ENCODE results near the gene SLC27A1. TPM values are rescaled to one million over a fixed set of nuclear protein-coding genes. Genes with fewer than 3 reads are reported as not detected.
A peak's percentile ranks its signal among the peaks of the same experiment; 100 is the strongest.

The SLC27A1 gene
- total and polyA plus RNA-seq, 3 donors from 2014 or later = 25.9 to 105 (median 92.8) TPM

DNA sequence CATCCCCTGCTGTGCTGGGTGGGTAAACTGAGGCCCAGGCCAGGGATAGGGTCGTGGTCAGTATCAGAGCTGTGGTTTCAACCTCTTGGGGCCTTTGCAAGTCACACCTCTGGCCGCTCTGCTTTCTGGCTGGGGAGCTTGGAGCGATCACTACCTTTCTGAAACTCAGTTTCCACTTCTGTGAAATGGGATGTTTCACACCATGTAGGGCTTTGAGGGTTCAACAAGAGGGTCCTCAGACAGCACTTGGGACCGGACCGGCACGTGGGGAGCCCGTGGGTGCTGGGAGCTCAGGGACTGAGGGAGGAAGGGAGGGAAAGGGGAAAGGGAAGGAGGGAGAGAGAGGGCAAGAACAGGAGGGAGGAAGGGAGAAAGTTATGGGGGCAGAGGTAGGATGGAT is 62.2 kb downstream of the SLC27A1 start:
- Histone ChIP-seq H3K27me3 (no peaks in the 10 kb centered on the region), H3K4me1 (no peaks in the 10 kb centered on the region), H3K4me3 (no peak overlapping the region), H3K9me3 (no peaks in the 10 kb centered on the region), H3K27ac (no peak overlapping the region), H3K36me3 (ENCODE audit: low read depth, missing control alignments) (no peaks in the 10 kb centered on the region)
- DNase-seq = no peak
- TF ChIP-seq, protein P1, sequence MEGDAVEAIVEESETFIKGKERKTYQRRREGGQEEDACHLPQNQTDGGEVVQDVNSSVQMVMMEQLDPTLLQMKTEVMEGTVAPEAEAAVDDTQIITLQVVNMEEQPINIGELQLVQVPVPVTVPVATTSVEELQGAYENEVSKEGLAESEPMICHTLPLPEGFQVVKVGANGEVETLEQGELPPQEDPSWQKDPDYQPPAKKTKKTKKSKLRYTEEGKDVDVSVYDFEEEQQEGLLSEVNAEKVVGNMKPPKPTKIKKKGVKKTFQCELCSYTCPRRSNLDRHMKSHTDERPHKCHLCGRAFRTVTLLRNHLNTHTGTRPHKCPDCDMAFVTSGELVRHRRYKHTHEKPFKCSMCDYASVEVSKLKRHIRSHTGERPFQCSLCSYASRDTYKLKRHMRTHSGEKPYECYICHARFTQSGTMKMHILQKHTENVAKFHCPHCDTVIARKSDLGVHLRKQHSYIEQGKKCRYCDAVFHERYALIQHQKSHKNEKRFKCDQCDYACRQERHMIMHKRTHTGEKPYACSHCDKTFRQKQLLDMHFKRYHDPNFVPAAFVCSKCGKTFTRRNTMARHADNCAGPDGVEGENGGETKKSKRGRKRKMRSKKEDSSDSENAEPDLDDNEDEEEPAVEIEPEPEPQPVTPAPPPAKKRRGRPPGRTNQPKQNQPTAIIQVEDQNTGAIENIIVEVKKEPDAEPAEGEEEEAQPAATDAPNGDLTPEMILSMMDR (IDR thresholded peaks at IDR 0.05) = no peak
- TF ChIP-seq POLR2A (IDR thresholded peaks at IDR 0.05) = no peak
- 83 to 86% methylated on average over 4 to 7 of the region's 7 CpGs for WGBS, 2 donors
- intact Hi-C loops (cut with DNase I; ENCODE audit: low total_unique reads) = no loop called here

DNA sequence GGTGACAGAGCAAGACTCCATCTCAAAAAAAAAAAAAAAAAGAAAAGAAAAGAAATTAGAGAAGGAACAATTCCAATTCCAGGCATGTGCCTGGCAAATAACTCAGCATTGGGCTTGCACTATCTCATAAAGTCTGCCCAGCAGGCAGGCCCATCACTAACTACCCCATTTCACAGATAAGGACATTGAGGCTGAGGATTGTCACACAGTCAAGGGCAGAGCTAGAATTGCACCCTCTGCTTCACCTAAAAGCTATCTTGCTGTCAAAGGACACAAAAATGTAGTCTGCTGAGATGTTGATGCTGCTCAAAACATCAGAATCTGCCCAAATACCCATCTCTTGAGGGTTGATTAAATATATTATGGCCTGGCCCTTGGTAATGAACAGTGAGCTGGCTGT is 64.4 kb downstream of the SLC27A1 start:
- Histone ChIP-seq H3K4me3 (no peak overlapping the region), H3K4me1 (no peaks in the 10 kb centered on the region), H3K27ac (no peak overlapping the region), H3K9me3 (no peaks in the 10 kb centered on the region), H3K36me3 (ENCODE audit: low read depth, missing control alignments) (no peaks in the 10 kb centered on the region), H3K27me3 (no peaks in the 10 kb centered on the region)
- intact Hi-C loops (cut with DNase I; ENCODE audit: low total_unique reads) = no loop called here
- TF ChIP-seq POLR2A (IDR thresholded peaks at IDR 0.05) = no peak
- no peak for DNase-seq

DNA sequence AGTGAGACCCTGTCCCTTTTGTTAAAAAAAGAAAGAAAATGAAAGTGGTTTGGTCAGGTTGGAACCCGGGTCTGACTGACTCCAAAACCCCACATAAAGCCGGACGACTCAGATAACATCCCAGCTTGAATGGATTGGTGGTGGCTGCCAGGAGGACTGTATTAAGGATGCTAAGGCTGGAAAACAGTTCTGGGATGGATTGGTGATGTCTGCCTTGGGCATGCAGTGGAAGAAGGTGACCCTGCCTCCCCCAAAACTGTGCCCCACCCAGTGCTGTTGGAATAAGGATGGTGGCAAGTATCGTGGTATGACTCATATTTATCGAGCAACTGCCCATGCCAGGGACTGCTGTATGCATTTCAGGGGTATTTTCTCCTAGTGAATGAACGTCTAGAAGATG is 66.6 kb downstream of the SLC27A1 start:
- no peaks in the 10 kb centered on the region for H3K36me3 ChIP-seq (ENCODE audit: low read depth, missing control alignments)
- DNase-seq = no peak
- WGBS, 2 donors = 79 to 92% methylated on average over 5 to 6 of the region's 6 CpGs
- no peaks in the 10 kb centered on the region for H3K9me3 ChIP-seq
- TF ChIP-seq, protein P1 (IDR thresholded peaks at IDR 0.05) = no peak
- no peak for TF ChIP-seq POLR2A (IDR thresholded peaks at IDR 0.05)
- no peaks in the 10 kb centered on the region for H3K27me3 ChIP-seq
- no peaks in the 10 kb centered on the region for H3K4me1 ChIP-seq
- intact Hi-C loops (cut with DNase I; ENCODE audit: low total_unique reads) = no loop called here
- no peak overlapping the region for H3K4me3 ChIP-seq
- no peak overlapping the region for H3K27ac ChIP-seq

DNA sequence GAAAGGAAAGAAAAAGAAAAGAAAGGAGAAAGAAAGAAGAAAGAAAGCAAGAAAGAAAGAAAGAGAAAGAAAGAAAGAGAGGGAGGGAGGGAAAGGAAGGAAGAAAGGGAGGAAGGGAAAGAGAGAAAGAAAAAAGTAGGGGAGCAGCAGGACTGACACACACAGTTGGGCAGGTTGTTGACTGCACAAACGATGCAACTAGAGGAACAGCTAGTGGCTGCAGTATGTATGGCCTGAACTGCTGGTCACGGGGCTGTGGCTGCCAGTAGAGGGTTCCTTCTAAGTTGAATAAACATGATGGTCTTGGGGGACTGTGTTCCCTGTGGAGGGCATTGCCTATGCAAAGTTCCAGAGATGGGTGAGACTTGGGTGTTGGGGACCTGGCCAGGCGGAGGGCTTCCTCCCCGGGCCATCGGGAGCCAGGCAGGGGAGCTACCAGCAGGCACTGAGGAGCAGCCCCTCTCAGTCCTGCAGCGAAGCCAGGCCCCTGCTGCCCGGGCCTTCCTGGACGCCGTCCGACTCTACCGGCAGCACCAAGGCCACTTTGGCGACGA is 68.4 kb downstream of the SLC27A1 start:
- Histone ChIP-seq H3K27ac (peak overlapping the region; percentile 69 to 72), H3K27me3 (no peaks in the 10 kb centered on the region), H3K4me1 (no peaks in the 10 kb centered on the region), H3K4me3 (peak overlapping the region; percentile 53 to 63), H3K36me3 (ENCODE audit: low read depth, missing control alignments) (no peaks in the 10 kb centered on the region), H3K9me3 (no peaks in the 10 kb centered on the region)
- DNase-seq = no peak
- 8 to 18% methylated on average over 2 to 11 of the region's 13 CpGs for WGBS, 2 donors
- intact Hi-C loops (cut with DNase I; ENCODE audit: low total_unique reads) = no loop called here
- no peak for TF ChIP-seq POLR2A (IDR thresholded peaks at IDR 0.05)
- TF ChIP-seq, protein P1 (IDR thresholded peaks at IDR 0.05) = no peak

DNA sequence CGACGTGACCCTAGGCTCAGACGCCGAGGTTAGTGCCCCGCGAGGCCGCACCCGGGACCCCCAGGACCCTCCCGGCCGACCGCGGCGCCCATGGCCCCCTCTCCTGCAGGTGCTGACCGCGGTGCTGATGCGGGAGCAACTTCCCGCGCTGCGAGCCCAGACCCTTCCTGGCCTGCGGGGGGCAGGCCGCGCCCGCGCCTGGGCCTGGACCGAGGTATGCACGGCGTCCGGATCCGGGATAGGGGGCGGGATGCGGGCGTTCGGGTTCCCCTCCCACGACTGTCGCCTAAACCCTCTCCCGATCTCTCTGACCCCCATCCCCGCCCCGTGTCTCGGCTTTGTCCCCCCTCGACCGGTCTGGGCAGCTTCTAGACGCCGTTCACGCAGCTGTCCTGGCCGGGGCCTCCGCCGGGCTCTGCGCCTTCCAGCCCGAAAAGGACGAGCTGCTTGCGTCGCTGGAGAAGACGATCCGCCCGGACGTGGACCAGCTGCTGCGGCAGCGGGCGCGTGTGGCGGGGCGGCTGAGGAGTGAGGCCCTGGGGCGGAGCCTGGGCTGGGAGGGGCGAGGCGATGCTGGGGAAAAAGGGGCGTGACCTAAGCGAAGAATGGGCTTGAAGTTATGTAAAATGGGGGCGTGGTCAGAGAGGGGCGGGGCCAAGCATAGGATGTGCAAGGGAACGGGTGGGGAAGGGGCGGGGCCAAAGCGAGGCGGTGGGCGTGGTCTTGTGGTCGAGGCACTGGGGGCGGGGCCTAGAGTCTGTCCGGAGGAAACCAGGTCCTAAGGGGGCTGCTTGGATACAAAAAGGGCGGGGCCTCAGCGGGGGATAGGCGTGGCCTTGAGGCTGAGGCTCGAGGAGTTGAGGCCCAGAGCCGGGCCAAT is 69.2 kb downstream of the SLC27A1 start:
- intact Hi-C loops (cut with DNase I; ENCODE audit: low total_unique reads) = no loop called here
- H3K27me3 ChIP-seq = no peaks in the 10 kb centered on the region
- WGBS, 2 donors = 1% methylated on average over 68 to 76 of the region's 82 CpGs

More for the DNA sequence above, 69.2 kb downstream of the SLC27A1 start:
- no peaks in the 10 kb centered on the region for H3K9me3 ChIP-seq
- DNase-seq = peak; percentile 100
- H3K4me3 ChIP-seq = peak overlapping the region; percentile 53 to 63
- H3K36me3 ChIP-seq (ENCODE audit: low read depth, missing control alignments) = no peaks in the 10 kb centered on the region
- no peaks in the 10 kb centered on the region for H3K4me1 ChIP-seq
- H3K27ac ChIP-seq = peak overlapping the region; percentile 69 to 72
- TF ChIP-seq POLR2A (IDR thresholded peaks at IDR 0.05) = no peak
- TF ChIP-seq, protein P1 (IDR thresholded peaks at IDR 0.05) = peak in 1 of 3 experiments; percentile 26
